Fibroblast of mammary gland (primary cell): ENCODE data around the gene HAGH.
"Not testable (repeated sequence)": the region's sequence is repeated elsewhere in the genome, so short reads cannot be mapped to it uniquely, and the experiment has no call there.

Experiments used
- DNase-seq: peaks from one replicate; pipeline ENCODE4 v3.0.0-alpha.2; 2010; ENCODE audit warnings: low read depth
- H3K4me3 ChIP-seq: 2 replicates; pipeline ENCODE4 v1.5.1; 2011; ENCODE audit warnings: low read depth, mild to moderate bottlenecking, low read length, moderate library complexity; ENCODE audit not compliant: control insufficient read depth
- TF ChIP-seq, protein P1 (sequence below): conservative IDR thresholded peaks from 2 replicates; pipeline ENCODE4 v1.5.1; 2011; ENCODE audit warnings: low read depth, low read length, inconsistent platforms; ENCODE audit not compliant: control insufficient read depth, insufficient read depth

The HAGH gene

DNA sequence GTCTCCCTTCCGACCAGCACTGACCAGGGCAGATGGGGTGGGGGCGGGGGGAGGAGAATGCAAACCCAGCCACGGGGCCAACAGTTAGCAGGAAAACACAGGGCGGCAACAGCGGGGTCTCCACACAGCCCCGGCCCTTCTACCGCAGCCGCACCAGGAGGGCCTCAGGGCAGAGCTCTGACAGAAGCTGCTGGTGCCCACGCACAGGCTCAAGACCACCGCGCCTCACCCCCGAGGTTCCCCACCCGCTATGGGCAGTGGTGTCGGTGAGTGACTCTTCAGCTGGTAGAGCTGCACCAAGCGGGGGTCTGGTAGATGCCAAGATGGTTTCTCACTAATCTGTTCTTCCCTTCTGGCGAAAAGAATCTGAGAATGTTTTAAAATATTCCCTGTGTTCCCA is 16.1 kb downstream of the HAGH start:
- TF ChIP-seq, protein P1, sequence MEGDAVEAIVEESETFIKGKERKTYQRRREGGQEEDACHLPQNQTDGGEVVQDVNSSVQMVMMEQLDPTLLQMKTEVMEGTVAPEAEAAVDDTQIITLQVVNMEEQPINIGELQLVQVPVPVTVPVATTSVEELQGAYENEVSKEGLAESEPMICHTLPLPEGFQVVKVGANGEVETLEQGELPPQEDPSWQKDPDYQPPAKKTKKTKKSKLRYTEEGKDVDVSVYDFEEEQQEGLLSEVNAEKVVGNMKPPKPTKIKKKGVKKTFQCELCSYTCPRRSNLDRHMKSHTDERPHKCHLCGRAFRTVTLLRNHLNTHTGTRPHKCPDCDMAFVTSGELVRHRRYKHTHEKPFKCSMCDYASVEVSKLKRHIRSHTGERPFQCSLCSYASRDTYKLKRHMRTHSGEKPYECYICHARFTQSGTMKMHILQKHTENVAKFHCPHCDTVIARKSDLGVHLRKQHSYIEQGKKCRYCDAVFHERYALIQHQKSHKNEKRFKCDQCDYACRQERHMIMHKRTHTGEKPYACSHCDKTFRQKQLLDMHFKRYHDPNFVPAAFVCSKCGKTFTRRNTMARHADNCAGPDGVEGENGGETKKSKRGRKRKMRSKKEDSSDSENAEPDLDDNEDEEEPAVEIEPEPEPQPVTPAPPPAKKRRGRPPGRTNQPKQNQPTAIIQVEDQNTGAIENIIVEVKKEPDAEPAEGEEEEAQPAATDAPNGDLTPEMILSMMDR, result no peak
- DNase-seq, result no peak
- no peak overlapping the region for H3K4me3 ChIP-seq

DNA sequence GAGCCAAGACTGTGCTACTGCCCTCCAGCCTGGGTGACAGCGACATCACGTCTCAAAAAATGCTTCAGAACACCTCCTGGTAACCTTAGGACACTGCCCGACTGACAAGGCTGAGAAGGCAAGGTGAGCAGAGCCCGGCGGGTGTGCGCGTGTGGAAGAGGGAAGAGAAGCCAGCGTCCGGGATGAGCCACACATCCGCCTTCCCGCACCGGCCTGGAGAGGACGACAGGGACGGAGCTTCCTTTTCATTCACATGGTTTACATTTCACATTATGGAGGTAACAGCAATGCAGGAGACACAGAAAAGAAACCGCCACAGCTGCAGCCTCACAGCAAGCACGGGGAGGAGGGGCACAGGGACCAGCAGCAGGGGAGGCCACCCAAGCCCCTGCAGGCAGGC is 16.5 kb downstream of the HAGH start:
- H3K4me3 ChIP-seq, result no peak overlapping the region
- TF ChIP-seq, protein P1, result no peak
- DNase-seq, result no peak

DNA sequence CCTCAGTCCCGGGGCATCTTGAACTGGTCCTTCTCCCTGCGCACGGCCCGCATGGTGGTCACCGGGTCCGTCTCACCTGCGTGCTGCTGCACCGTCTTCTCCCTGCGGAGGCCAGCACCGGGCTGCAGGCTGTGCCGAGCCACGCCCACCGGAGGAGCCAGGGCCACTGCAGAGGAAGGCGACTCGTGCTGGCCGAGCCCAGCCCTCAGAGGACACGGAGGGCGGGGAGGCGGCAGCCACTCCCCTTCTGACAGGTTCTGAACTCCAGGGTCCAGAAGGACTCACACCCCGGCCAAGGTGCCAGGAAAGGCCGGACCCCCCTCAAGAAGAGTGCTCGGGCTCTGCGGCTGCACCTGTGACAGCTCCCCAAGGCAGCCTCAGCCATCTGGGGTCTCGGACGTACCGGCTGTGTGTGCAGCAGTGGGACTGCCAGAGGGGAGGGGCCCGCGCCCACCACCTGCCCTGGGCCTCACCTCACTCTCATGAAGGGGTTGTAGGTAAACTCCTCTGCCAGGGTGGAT is 17.3 kb downstream of the HAGH start:
- no peak for DNase-seq
- TF ChIP-seq, protein P1, result no peak
- H3K4me3 ChIP-seq, result no peak overlapping the region

DNA sequence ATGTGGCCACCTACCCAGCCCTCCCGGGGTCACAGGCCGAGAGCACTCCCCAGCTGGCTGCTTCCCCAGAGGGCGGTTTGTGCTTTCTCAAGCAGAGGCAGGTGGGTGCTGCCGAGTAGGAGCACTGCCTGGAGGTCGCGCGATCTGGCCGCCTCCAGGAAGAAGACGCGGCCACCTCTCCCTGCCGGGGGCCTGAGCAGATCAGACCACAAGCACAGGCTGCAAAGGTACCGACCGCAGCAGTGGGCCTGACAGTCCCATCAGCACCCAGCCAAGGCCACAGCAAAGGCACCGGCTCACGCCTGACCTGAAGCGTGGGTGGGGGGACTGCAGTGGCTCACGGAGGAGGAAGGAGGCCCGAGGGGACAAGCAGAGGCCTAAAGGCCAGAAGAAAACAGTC is 17.9 kb downstream of the HAGH start:
- H3K4me3 ChIP-seq, result no peak overlapping the region
- no peak for DNase-seq
- TF ChIP-seq, protein P1, result no peak

DNA sequence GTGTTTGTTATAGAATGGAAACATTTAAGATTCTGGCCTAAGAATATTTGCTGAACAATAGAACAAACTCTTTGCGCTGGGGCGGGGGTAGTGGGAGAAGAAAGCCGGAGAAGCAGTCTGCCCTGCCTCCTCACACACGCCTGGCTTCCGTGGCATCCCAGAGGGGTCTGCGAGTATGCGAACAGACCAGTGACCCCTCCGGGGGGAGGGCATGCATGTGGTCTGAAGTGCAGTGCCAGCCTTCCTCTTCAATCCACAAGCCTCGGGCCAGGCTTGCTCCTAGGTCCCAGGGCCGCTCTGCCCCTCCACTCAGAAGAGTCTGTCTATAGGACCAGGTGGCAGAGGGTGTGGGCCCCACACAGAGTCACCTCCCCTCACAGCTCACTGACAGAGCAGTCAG is 19.0 kb downstream of the HAGH start:
- TF ChIP-seq, protein P1, result no peak
- DNase-seq, result no peak
- no peak overlapping the region for H3K4me3 ChIP-seq

DNA sequence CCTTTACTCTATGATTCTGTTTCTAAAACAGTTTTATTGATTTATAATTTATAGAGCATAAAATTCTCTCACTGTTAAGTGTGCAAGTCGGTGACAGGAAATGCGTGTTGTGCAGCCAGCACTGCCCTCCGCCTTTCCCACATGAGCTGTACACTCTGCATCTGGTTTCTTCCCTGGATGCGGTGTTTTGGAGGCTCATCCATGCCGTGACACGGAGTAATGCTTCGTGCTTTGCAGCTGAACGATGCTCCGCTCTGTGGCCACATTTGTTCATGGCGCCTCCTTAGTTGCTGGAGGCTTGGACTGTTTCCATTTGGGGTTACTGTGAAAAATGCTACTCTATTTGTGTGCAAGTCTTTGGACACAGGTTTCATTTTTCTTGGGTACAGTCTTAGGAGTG is 25.9 kb downstream of the HAGH start:
- H3K4me3 ChIP-seq, result no peak overlapping the region
- TF ChIP-seq, protein P1, result no peak
- DNase-seq, result no peak

DNA sequence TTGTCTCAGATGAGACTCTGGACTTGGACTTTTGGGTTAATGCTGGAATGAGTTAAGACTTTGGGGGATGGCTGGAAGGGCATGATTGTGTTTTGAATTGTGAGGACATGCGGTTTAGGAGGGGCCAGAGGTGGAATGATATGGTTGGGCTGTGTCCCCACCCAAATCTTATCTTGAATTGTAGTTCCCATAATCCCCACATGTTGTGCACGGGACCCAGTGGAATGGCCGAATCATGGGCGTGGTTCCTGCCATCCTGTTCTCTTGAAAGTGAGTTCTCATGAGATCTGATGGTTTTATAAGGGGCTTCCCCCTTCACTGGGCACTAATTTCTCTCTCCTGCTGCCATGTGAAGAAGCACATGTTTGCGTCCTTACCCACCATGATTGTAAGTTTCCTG is 27.4 kb downstream of the HAGH start:
- DNase-seq, H3K4me3 ChIP-seq: not testable (repeated sequence)
